NCI-H2227 treated with DMSO at 0.1 percent for 48 hours (cell line): Measurements from ENCODE around the gene DUSP10.

Experiments used
- DNase-seq: peaks from one replicate; lab custom pipeline; 2025; lab: John Stamatoyannopoulos, UW

DUSP10 gene

GRCh38 chr1:221714227-221715152 is 27.4 kb downstream of the DUSP10 start:
- DNase-seq = no peak

- DNase-seq = no peak
Measured at GRCh38 chr1:221712776-221713431, 29.0 kb downstream of the DUSP10 start.

GRCh38 chr1:221712198-221712684 is 29.6 kb downstream of the DUSP10 start:
- no peak for DNase-seq

GRCh38 chr1:221711656-221712055 is 30.2 kb downstream of the DUSP10 start:
- no peak for DNase-seq

GRCh38 chr1:221711063-221711577 is 30.8 kb downstream of the DUSP10 start:
- no peak for DNase-seq

- DNase-seq = no peak
Measured at GRCh38 chr1:221709854-221710253, 32.0 kb downstream of the DUSP10 start.

GRCh38 chr1:221708987-221709386 is 32.9 kb downstream of the DUSP10 start:
- no peak for DNase-seq

- DNase-seq = no peak
Measured at GRCh38 chr1:221708076-221708571, 33.8 kb downstream of the DUSP10 start.

- no peak for DNase-seq
Measured at GRCh38 chr1:221706876-221707582, 34.9 kb downstream of the DUSP10 start.

GRCh38 chr1:221706191-221706590 is 35.7 kb downstream of the DUSP10 start:
- no peak for DNase-seq

GRCh38 chr1:221704306-221704705 is 37.6 kb downstream of the DUSP10 start:
- DNase-seq = no peak

- DNase-seq = no peak
Measured at GRCh38 chr1:221701570-221702186, 40.2 kb downstream of the DUSP10 start.

- DNase-seq = no peak
Measured at GRCh38 chr1:221700948-221701347, 40.9 kb downstream of the DUSP10 start.

- DNase-seq = no peak
Measured at GRCh38 chr1:221700536-221700935, 41.4 kb downstream of the DUSP10 start.

- no peak for DNase-seq
Measured at GRCh38 chr1:221699978-221700519, 41.8 kb downstream of the DUSP10 start.

GRCh38 chr1:221699577-221699976 is 42.3 kb downstream of the DUSP10 start:
- DNase-seq = no peak

GRCh38 chr1:221698579-221699349 is 43.1 kb downstream of the DUSP10 start:
- DNase-seq = no peak

GRCh38 chr1:221697923-221698425 is 43.9 kb downstream of the DUSP10 start:
- no peak for DNase-seq

GRCh38 chr1:221696718-221697461 is 45.0 kb downstream of the DUSP10 start:
- DNase-seq = no peak

GRCh38 chr1:221696027-221696426 is 45.9 kb downstream of the DUSP10 start:
- DNase-seq = no peak
